SU-DHL-6 (cell line): ENCODE measurements around the gene KCNE1.

Experiments
- H2AFZ ChIP-seq: fragments of 200-600 bp; sonication (generic); 2 replicates; pipeline ENCODE4 v1.6.1; 2014; ENCODE audit warnings: low read depth, mild to moderate bottlenecking, moderate library complexity, mixed read lengths, antibody characterized with exemption, low read length; ENCODE audit not compliant: severe bottlenecking
- H3F3A ChIP-seq: fragments of 200-600 bp; shearing (Covaris generic); 2 replicates; pipeline ENCODE4 v1.6.0; 2016; ENCODE audit warnings: antibody characterized with exemption, mild to moderate bottlenecking; ENCODE audit not compliant: insufficient read depth
- H3K27ac ChIP-seq: fragments of 200-600 bp; sonication (generic); 2 replicates; pipeline ENCODE4 v1.5.1; 2016; ENCODE audit warnings: low read depth, mild to moderate bottlenecking, low read length, moderate library complexity, mixed read lengths
- H3K27me3 ChIP-seq: fragments of 200-600 bp; sonication (generic), shearing (Covaris generic); 2 replicates; pipeline ENCODE4 v1.6.0; 2014; ENCODE audit warnings: mild to moderate bottlenecking, low read length
- H3K36me3 ChIP-seq: fragments of 200-600 bp; sonication (generic); 2 replicates; pipeline ENCODE4 v1.6.1; 2014; ENCODE audit warnings: mild to moderate bottlenecking, low read length, mixed read lengths
- H3K4me2 ChIP-seq: fragments of 300-600, 200-600 bp; shearing (Covaris generic), sonication (generic); 2 replicates; pipeline ENCODE4 v1.6.0; 2014; ENCODE audit warnings: low read length, low read depth, mild to moderate bottlenecking; ENCODE audit not compliant: poor library complexity, severe bottlenecking
- H3K4me3 ChIP-seq: fragments of 200-600 bp; sonication (generic); 2 replicates; pipeline ENCODE4 v1.5.1; 2014; ENCODE audit warnings: antibody characterized with exemption, low read length, mild to moderate bottlenecking, mixed read lengths; ENCODE audit not compliant: insufficient read depth, poor library complexity, severe bottlenecking
- H3K79me2 ChIP-seq: fragments of 200-600 bp; sonication (generic); 2 replicates; pipeline ENCODE4 v1.6.1; 2014; ENCODE audit warnings: mild to moderate bottlenecking, low read length, moderate library complexity; ENCODE audit not compliant: insufficient read depth
- H3K9ac ChIP-seq: fragments of 200-600 bp; sonication (generic); 2 replicates; pipeline ENCODE4 v1.7.0; 2014; ENCODE audit warnings: mild to moderate bottlenecking, low read length
- H3K9me2 ChIP-seq: fragments of 200-600 bp; sonication (generic); replicated peaks from 2 replicates; pipeline ENCODE4 v1.6.1; 2014; ENCODE audit warnings: low read length; ENCODE audit not compliant: insufficient read depth
- H3K9me3 ChIP-seq: fragments of 200-600 bp; sonication (generic); 2 replicates; pipeline ENCODE4 v1.6.1; 2014; ENCODE audit warnings: low read length, mixed read lengths; ENCODE audit not compliant: insufficient read depth
- H4K20me1 ChIP-seq: fragments of 200-600 bp; sonication (generic); 2 replicates; pipeline ENCODE4 v1.6.1; 2014; ENCODE audit warnings: low read depth, mild to moderate bottlenecking, antibody characterized with exemption, low read length, moderate library complexity, mixed read lengths
- CTCF ChIP-seq: fragments of 200-600 bp; sonication (generic); IDR thresholded peaks from one replicate; pipeline ENCODE4 v1.5.1; 2017; ENCODE audit warnings: antibody characterized with exemption, mild to moderate bottlenecking, low read length, moderate library complexity; ENCODE audit not compliant: insufficient read depth, poor library complexity, severe bottlenecking
- EZH2phosphoT487 ChIP-seq: fragments of 200-600 bp; sonication (generic), shearing (Covaris generic); conservative IDR thresholded peaks from 2 replicates; pipeline ENCODE4 v1.6.1; 2018; ENCODE audit warnings: mild to moderate bottlenecking, antibody characterized with exemption, low read length, moderate library complexity, mixed read lengths

KCNE1 gene

GRCh38 chr21:34531399-34531798 lies 19.4 kb upstream of the KCNE1 start:
- H3K4me3 ChIP-seq: no peak overlapping the region
- H3K79me2 ChIP-seq: no peaks in the 10 kb centered on the region
- no peak overlapping the region for H3K27ac ChIP-seq
- TF ChIP-seq CTCF (no peak), EZH2phosphoT487 (no peak)
- no peak overlapping the region for H3K4me2 ChIP-seq
- H3K9me2 ChIP-seq: no peaks in the 10 kb centered on the region
- H3K36me3 ChIP-seq: no peaks in the 10 kb centered on the region
- no peaks in the 10 kb centered on the region for H3F3A ChIP-seq
- H2AFZ ChIP-seq: no peak overlapping the region
- no peaks in the 10 kb centered on the region for H3K9me3 ChIP-seq
- no peak overlapping the region for H3K9ac ChIP-seq
- no peaks in the 10 kb centered on the region for H3K27me3 ChIP-seq
- H4K20me1 ChIP-seq: no peaks in the 10 kb centered on the region

DNA sequence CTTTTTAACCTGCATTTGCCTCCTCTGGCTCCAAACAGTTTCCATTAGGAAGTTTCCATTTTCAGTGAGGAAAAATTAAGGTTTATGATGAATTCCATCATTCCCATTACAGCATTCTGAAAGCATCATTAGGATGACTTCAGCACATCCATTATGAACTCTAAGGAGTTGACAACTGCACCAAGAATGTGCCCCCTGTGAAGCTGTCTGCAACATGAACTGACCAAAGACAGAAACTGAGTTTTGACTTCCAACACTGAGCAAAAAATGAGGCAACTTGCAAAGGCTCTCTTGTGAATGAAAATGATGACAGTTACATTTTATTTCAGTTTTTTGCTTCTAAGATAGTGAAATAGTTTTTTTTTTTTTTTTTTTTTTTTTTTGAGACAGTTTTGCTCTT lies 18.3 kb upstream of the KCNE1 start:
- H3K79me2 ChIP-seq: no peaks in the 10 kb centered on the region
- no peaks in the 10 kb centered on the region for H3K36me3 ChIP-seq
- H3K9me2 ChIP-seq: no peaks in the 10 kb centered on the region
- H3K4me3 ChIP-seq: no peak overlapping the region
- H2AFZ ChIP-seq: no peak overlapping the region
- H3F3A ChIP-seq: no peaks in the 10 kb centered on the region
- H3K9ac ChIP-seq: no peak overlapping the region
- H3K27ac ChIP-seq: no peak overlapping the region
- H3K4me2 ChIP-seq: no peak overlapping the region
- no peaks in the 10 kb centered on the region for H4K20me1 ChIP-seq
- no peak for TF ChIP-seq EZH2phosphoT487
- no peak for TF ChIP-seq CTCF
- no peaks in the 10 kb centered on the region for H3K27me3 ChIP-seq
- H3K9me3 ChIP-seq: no peaks in the 10 kb centered on the region

GRCh38 chr21:34528131-34528561 lies 16.1 kb upstream of the KCNE1 start:
- no peak overlapping the region for H3K4me3 ChIP-seq
- no peaks in the 10 kb centered on the region for H3K36me3 ChIP-seq
- H3K9me3 ChIP-seq: no peaks in the 10 kb centered on the region
- H3F3A ChIP-seq: no peaks in the 10 kb centered on the region
- no peaks in the 10 kb centered on the region for H3K27me3 ChIP-seq
- H3K27ac ChIP-seq: no peak overlapping the region
- no peaks in the 10 kb centered on the region for H4K20me1 ChIP-seq
- no peaks in the 10 kb centered on the region for H3K79me2 ChIP-seq
- H2AFZ ChIP-seq: no peak overlapping the region
- no peak for TF ChIP-seq CTCF
- no peak for TF ChIP-seq EZH2phosphoT487
- H3K4me2 ChIP-seq: no peak overlapping the region
- H3K9me2 ChIP-seq: no peaks in the 10 kb centered on the region
- H3K9ac ChIP-seq: no peak overlapping the region
